ES-I3 (cell line): ENCODE data around the gene STAT4.

Experiments used
- H3K36me3 ChIP-seq: 2 replicates; pipeline ENCODE4 v1.6.1; 2013; ENCODE audit warnings: mild to moderate bottlenecking, low read length, control low read depth, moderate library complexity; ENCODE audit not compliant: insufficient read depth
- H3K4me1 ChIP-seq: 2 replicates; pipeline ENCODE4 v1.6.1; 2013; ENCODE audit warnings: mild to moderate bottlenecking, control low read depth, low read length; ENCODE audit not compliant: insufficient read depth
- H3K9ac ChIP-seq: 2 replicates; pipeline ENCODE4 v1.6.1; 2013; ENCODE audit warnings: low read depth, mild to moderate bottlenecking, low read length, moderate library complexity
- H3K9me3 ChIP-seq: 2 replicates; pipeline ENCODE4 v1.6.1; 2013; ENCODE audit warnings: mild to moderate bottlenecking, low read length, moderate library complexity; ENCODE audit not compliant: control insufficient read depth, insufficient read depth

Gene STAT4

DNA sequence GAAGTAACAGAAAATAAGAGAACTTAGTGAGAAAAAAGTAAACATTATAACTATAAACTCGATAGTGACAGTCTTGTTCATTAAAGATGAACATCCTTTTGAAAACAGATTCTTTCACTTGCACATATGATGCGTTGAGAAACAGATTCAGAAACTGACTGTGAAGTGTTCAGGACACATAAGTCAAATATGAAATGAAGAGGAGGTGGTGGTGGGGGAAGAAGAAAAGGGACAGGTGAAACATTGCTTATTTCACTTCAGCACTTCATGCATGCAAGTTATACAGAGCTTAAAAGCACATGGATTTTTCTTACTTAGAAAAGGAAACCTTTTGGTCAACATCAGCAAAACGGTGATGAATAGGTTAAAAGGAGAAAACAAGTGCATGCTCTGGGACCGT is 42.5 kb downstream of the STAT4 start:
- no peaks in the 10 kb centered on the region for H3K4me1 ChIP-seq
- H3K36me3 ChIP-seq: no peaks in the 10 kb centered on the region
- H3K9ac ChIP-seq: no peak overlapping the region
- no peaks in the 10 kb centered on the region for H3K9me3 ChIP-seq

DNA sequence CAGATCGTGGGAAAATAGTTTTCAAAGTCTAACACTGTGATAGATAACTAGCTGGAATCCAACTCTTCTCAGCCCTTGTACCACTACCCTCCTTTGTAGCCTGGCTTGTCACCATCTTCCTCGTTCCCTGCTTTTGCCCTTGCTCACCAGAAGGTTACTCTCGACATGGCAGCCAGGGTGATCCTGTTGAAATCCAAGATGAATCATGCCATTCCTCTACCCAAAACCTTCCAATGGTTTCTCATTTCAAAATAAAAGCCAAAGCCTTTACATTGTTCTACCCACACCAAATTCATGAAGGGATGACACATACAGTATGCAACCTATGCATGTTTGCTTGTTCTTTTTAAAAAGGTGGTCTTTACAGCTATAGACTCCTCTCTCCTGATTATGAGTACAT is 45.7 kb downstream of the STAT4 start:
- H3K9ac ChIP-seq: no peak overlapping the region
- no peaks in the 10 kb centered on the region for H3K4me1 ChIP-seq
- H3K36me3 ChIP-seq: no peaks in the 10 kb centered on the region
- H3K9me3 ChIP-seq: no peaks in the 10 kb centered on the region

DNA sequence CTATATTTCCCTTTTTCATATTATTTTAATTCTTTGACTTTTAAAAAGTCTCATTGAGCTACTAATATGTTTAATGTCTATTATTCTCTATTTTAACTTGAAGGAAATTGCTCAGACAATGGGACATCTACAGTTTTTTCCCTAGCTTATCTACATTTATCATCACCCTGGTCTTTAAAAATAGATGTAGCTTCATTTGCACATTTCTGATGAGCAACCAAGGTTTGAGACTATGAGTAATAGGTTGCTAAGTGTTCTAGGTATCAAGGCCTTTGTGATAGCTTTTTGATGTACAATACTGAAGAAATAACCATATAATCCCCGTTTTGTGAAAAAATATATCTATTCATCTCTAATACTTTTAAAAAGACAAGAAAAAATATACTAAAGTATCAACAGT is 47.0 kb downstream of the STAT4 start:
- Histone ChIP-seq H3K4me1 (no peaks in the 10 kb centered on the region), H3K36me3 (no peaks in the 10 kb centered on the region), H3K9ac (no peak overlapping the region), H3K9me3 (no peaks in the 10 kb centered on the region)

DNA sequence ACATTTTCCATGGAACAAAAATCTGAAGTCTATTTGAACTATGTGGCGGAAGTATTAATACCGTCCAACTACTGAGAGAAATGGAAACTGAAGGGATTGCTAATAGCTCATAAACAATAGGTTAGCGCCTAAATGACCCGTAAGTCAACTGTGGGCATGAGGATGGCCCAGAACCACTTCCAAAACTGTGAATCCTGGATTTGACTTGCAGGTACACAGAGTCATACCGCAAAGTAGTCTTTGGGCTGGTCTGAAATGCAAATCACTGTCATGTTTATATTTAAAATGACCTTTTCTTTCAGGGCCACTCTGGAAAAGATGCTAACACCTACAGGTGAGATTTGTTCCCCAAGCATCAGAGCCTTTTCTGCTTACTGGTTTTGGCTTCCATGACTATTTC is 50.6 kb downstream of the STAT4 start:
- Histone ChIP-seq H3K4me1 (no peaks in the 10 kb centered on the region), H3K36me3 (no peaks in the 10 kb centered on the region), H3K9me3 (no peaks in the 10 kb centered on the region), H3K9ac (no peak overlapping the region)

DNA sequence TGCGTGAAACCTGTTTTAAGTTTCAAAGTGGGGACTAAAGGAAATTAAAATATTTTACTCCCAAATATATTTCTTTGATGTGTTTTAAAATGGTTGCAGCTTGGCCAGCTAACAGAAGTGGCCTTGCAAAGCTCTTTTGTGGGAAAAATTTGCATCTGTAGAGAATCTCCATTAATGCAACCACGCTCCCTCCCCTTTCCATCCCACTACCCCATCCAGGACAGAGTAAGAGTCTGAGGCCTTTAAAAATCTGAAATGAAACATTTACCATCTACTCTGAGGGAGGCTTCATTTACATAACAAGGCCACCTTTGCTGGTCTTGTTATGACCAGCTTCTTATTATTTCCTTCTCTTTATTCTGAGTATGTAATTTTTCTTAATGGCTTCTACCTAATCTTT is 63.5 kb downstream of the STAT4 start:
- Histone ChIP-seq H3K9me3 (peaks cover 5% of the 10 kb centered on the region; the same call in 1 of the 2 replicates), H3K36me3 (no peaks in the 10 kb centered on the region), H3K4me1 (no peaks in the 10 kb centered on the region; the same call in 1 of the 2 replicates), H3K9ac (no peak overlapping the region)

DNA sequence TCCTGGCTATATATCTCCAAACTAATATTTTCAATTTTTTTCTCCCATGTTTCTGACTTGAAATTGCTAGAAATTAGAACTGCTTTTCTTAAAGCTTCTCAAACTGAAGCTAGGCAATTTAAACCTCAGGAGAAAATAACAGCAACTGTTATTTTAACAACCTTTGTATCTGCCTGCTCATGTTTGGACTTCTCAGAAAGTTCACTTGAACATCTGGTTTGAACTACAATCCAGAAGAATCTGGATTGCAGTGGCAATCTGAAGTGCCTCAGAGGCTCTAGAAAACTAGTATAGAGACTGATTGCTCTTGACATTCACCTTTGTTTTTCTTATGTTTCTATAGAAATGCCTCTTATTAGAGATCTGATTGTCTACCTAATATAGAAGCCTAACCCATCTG is 64.1 kb downstream of the STAT4 start:
- H3K36me3 ChIP-seq: no peaks in the 10 kb centered on the region
- H3K9ac ChIP-seq: no peak overlapping the region
- H3K9me3 ChIP-seq: peaks cover 5% of the 10 kb centered on the region; the same call in 1 of the 2 replicates
- no peaks in the 10 kb centered on the region; the same call in 1 of the 2 replicates for H3K4me1 ChIP-seq

DNA sequence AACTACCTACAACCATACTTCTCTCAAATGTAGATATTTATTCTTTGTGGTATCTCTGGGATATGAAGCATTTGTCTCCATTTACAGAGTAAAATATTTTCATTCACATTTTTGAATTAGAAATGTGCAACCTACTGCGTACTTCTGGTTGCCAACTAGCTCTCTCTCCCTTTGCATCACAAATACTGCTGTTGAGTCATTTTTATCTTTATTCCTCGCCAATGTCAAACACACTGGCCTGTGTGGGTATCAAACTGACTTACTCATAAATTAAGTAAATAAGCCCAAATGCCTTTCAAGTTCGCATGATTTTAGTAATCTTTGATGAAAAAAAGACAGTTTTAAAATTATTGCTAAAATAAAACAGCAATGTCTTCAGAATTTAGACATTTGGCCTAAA is 67.3 kb downstream of the STAT4 start:
- no peaks in the 10 kb centered on the region; the same call in 1 of the 2 replicates for H3K4me1 ChIP-seq
- H3K36me3 ChIP-seq: no peaks in the 10 kb centered on the region
- no peak overlapping the region for H3K9ac ChIP-seq
- H3K9me3 ChIP-seq: peaks cover 5% of the 10 kb centered on the region; the same call in 1 of the 2 replicates

DNA sequence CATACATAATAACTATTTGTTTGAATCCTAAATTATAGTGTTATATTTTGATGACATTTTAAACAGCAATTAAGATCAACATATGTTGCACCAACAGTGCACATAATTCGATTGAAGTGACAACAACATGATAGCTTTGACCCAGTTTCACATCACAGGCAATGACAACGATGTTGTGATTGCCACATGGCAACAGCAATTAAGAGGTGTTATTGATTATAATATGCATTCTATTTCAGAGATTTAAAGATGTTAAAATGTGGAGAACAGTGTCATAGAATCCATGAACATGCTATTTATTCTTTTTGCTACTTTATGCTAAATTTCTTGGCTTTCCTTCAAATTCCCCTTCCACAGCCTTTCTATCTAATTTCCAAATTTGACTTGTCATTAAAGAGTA is 68.5 kb downstream of the STAT4 start:
- H3K4me1 ChIP-seq: no peaks in the 10 kb centered on the region; the same call in 1 of the 2 replicates
- H3K36me3 ChIP-seq: no peaks in the 10 kb centered on the region
- H3K9me3 ChIP-seq: peaks cover 5% of the 10 kb centered on the region; the same call in 1 of the 2 replicates
- no peak overlapping the region for H3K9ac ChIP-seq

DNA sequence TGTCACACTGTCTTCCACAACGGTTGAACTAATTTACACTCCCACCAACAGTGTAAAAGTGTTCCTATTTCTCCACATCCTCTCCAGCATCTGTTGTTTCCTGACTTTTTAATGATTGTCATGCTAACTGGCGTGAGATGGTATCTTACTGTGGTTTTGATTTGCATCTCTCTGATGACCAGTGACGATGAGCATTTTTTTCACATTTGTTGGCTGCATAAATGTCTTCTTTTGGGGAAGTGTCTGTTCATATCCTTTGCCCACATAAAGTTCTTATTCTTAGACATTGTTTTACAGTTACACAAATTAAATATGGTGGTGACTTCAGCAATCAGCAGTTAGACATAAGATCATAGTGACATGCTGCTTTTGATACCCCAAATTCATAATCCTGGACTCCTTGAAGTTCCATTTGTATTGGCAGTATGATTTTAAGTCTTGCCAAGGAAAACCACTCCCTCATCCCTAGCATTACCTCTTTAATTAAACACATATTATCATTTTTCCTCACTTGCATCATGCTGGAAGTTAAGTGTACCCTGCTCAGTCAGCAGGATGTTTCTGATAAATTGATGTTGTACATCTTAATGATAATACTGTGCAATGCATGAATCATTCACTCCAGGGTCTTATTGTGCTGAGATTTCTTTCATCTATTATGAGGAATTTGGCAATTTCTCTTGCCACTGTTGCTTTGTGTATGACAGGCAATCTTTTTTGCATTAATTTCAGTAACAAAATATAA is 69.2 kb downstream of the STAT4 start:
- no peaks in the 10 kb centered on the region for H3K36me3 ChIP-seq
- H3K4me1 ChIP-seq: no peaks in the 10 kb centered on the region; the same call in 1 of the 2 replicates
- no peak overlapping the region for H3K9ac ChIP-seq

DNA sequence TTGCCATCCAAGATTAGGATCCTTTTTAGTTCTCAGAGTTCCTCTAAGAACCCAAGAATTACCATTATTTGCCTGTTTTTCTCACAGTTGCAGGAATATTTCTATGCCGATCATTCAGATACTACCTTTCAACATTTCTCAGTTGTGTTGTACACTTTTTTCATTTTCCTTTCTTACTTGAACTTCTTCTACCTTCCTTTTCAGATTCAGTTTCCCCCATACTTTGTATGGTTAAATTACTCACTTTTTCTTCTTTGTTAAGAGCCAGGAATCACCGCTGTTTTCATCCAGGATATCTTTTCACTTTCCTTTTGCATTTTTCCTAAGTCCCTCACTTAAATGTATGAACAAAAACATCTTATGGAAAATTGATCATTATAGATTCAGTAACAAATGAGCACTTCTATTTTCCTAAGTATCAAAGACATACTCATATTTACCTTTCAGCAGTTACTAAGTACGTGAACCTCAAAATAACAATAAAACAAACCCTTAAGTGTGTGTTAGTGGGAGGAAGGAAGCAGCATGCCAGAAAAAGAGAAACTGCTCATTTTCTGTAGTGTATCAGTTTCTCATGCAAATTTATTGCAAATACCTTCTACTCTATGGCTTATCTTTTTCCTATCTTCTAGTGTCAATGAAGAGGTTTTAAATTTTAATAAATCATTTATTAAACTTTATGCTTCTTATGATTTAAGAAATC is 72.5 kb downstream of the STAT4 start:
- H3K9ac ChIP-seq: no peak overlapping the region
- no peaks in the 10 kb centered on the region; the same call in 1 of the 2 replicates for H3K9me3 ChIP-seq
- no peaks in the 10 kb centered on the region for H3K4me1 ChIP-seq
- no peaks in the 10 kb centered on the region for H3K36me3 ChIP-seq

More for the DNA sequence above, 69.2 kb downstream of the STAT4 start:
- H3K9me3 ChIP-seq: peaks cover 5% of the 10 kb centered on the region; the same call in 1 of the 2 replicates

DNA sequence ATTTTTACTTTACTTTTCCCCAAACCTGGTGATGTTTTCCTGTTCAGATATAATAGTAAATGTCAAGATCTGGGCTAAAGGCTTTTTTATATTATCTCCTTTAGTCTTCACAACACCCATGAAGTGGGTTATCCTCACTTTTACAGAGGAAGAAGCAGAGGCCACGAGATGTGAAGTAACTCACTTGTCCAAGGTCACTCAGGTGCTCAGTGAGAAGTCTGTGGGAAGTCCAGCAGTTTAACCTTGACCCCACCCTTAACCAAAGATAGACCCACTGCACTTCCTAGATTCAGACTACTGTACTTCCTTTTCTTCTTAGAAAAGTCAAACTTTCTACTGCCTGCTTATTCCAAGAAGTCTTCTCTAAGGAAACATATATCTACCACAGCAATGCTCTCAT is 80.5 kb downstream of the STAT4 start:
- Histone ChIP-seq H3K4me1 (no peaks in the 10 kb centered on the region), H3K9me3 (no peaks in the 10 kb centered on the region), H3K36me3 (no peaks in the 10 kb centered on the region), H3K9ac (no peak overlapping the region)

DNA sequence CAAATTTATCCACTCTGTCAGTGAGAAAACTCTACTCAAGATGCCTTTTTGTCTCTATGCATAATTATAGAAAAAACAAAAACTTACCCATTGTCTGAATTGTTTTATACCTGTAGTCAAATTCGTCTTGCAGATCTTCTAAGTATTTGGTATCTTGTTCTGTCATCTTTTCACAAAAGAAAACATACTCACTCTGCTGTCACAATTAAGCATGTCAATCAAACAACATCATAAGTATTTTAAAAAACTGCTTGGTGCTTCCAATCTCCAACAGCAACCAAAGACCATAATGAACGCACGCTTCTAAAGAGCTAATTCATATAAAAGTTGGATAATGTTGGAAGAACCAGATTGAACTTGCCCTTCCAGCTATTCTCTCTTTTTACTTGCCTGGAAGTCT is 81.2 kb downstream of the STAT4 start:
- Histone ChIP-seq H3K9me3 (no peaks in the 10 kb centered on the region), H3K36me3 (no peaks in the 10 kb centered on the region), H3K4me1 (no peaks in the 10 kb centered on the region), H3K9ac (no peak overlapping the region)

DNA sequence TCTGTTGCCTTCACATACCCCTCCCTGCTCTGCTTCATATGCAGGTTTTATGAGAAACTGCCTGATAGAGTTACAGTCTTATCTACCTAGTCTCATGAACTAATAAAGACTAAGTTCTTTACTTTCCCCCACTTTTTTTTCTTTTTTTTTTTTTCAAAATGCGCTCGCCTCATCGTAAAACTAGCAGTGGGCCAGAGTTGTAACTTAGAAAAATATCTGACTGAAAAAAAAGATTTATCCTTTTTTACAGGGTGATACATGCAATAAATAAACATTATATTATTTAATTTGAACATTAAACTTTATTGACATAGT is 83.9 kb downstream of the STAT4 start:
- H3K9me3 ChIP-seq: no peaks in the 10 kb centered on the region
- H3K4me1 ChIP-seq: no peaks in the 10 kb centered on the region
- no peak overlapping the region for H3K9ac ChIP-seq
- H3K36me3 ChIP-seq: no peaks in the 10 kb centered on the region

DNA sequence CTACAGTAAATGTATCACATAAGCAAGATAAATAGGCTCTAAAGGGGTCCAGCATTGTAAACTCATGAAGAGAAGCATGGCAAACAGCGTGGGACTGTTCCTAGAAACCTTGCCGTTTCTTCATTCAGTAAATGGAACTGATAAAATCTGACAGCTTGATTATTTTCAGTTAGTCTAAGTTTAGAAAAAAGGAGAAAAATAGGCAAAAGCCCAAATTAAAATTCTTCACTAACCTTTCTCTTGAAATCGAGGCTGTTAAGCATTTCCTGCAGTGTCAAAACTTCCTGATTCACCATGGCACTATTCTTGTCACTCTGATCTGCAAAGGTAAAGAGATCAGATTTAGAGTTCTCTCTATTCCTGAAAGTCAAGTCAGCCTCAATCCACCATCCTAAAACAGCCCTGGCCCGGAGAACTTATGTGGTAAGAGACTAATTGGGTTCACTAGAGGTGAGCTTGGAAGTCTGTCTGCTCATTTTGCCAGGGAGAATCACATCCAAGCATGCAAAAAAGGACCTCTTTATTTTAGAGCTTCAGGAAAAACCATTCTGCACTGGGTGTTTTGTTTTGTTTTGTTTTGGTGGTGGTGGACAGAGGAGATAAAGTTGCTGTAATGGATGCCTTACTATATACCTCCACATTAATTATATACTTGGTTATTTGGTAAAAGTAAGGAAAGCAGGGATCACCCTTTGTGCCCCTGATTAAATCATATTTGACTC is 84.4 kb downstream of the STAT4 start:
- no peaks in the 10 kb centered on the region for H3K4me1 ChIP-seq

More for the DNA sequence above, 84.4 kb downstream of the STAT4 start:
- Histone ChIP-seq H3K36me3 (no peaks in the 10 kb centered on the region), H3K9ac (no peak overlapping the region), H3K9me3 (no peaks in the 10 kb centered on the region)
